Mesenchymal stem cell (in vitro differentiated cells and primary cell): Measurements from ENCODE around the gene APEH.
A peak's percentile ranks its signal among the peaks of the same experiment; 100 is the strongest.

ENCODE experiments used
- DNase-seq: peaks from one replicate; pipeline ENCODE4 v3.0.0-alpha.2; 2013
- H2AFZ ChIP-seq: one replicate; pipeline ENCODE4 v1.6.1; 2013; ENCODE audit warnings: low read depth, mild to moderate bottlenecking, control low read depth, inconsistent platforms, low read length, moderate library complexity
- H2AK5ac ChIP-seq: 2 replicates; pipeline ENCODE4 v1.6.1; 2013; ENCODE audit warnings: low read length, moderate library complexity, mild to moderate bottlenecking, inconsistent platforms; ENCODE audit not compliant: severe bottlenecking
- H2BK120ac ChIP-seq: one replicate; pipeline ENCODE4 v1.6.1; 2013; ENCODE audit warnings: low read depth, mild to moderate bottlenecking, inconsistent platforms, low read length, moderate library complexity
- H2BK12ac ChIP-seq, 2 experiments: one replicate each; pipeline ENCODE4 v1.6.1; 2013; ENCODE audit warnings: inconsistent platforms in 2 of 2, low read length in 2 of 2, mild to moderate bottlenecking in 2 of 2, moderate library complexity in 2 of 2, control low read depth in 1 of 2
- H2BK15ac ChIP-seq: one replicate; pipeline ENCODE4 v1.6.1; 2013; ENCODE audit warnings: mild to moderate bottlenecking, low read depth, inconsistent platforms; ENCODE audit not compliant: poor library complexity, severe bottlenecking
- H2BK5ac ChIP-seq: 2 replicates; pipeline ENCODE4 v1.6.1; 2013; ENCODE audit warnings: low read depth, mild to moderate bottlenecking, low read length, control low read depth, inconsistent platforms; ENCODE audit not compliant: poor library complexity, severe bottlenecking
- H3K14ac ChIP-seq, 2 experiments: one replicate each; pipeline ENCODE4 v1.6.1; 2013; ENCODE audit warnings: inconsistent platforms in 2 of 2, low read length in 2 of 2, control low read depth in 1 of 2, mild to moderate bottlenecking in 1 of 2, moderate library complexity in 1 of 2
- H3K18ac ChIP-seq, 2 experiments: one replicate each; pipeline ENCODE4 v1.6.1; 2013; ENCODE audit warnings: inconsistent platforms in 2 of 2, low read length in 2 of 2, control low read depth in 1 of 2, low read depth in 1 of 2, mild to moderate bottlenecking in 1 of 2
- H3K23ac ChIP-seq, 2 experiments: one replicate each; pipeline ENCODE4 v1.6.1; 2013; ENCODE audit warnings: inconsistent platforms in 2 of 2, low read length in 2 of 2, mild to moderate bottlenecking in 2 of 2, moderate library complexity in 2 of 2, control low read depth in 1 of 2
- H3K27ac ChIP-seq: 2 replicates; pipeline ENCODE4 v1.5.1; 2013; ENCODE audit warnings: mild to moderate bottlenecking, moderate library complexity, low read length, control low read depth, inconsistent platforms; ENCODE audit not compliant: poor library complexity, severe bottlenecking
- H3K27me3 ChIP-seq, 2 experiments: 2 replicates each; pipeline versions ENCODE4 v1.6.1 to v1.7.0; 2013; ENCODE audit warnings: low read length in 2 of 2, mild to moderate bottlenecking in 2 of 2, moderate library complexity in 2 of 2, control low read depth in 1 of 2, inconsistent platforms in 1 of 2; ENCODE audit not compliant: control insufficient read depth in 1 of 2, insufficient read depth in 1 of 2
- H3K36me3 ChIP-seq, 2 experiments: 2 replicates each; pipeline versions ENCODE4 v1.6.1 to v1.7.0; 2013; ENCODE audit warnings: low read length in 2 of 2, control low read depth in 1 of 2, inconsistent platforms in 1 of 2, low read depth in 1 of 2, mild to moderate bottlenecking in 1 of 2; ENCODE audit not compliant: insufficient read depth in 2 of 2, control insufficient read depth in 1 of 2
- H3K4ac ChIP-seq, 2 experiments: one replicate each; pipeline ENCODE4 v1.6.1; 2013; ENCODE audit warnings: inconsistent platforms in 2 of 2, low read length in 2 of 2, mild to moderate bottlenecking in 2 of 2, moderate library complexity in 2 of 2, control low read depth in 1 of 2, low read depth in 1 of 2
- H3K4me1 ChIP-seq: 2 replicates; pipeline ENCODE4 v1.6.1; 2013; ENCODE audit warnings: low read depth, low read length, control low read depth; ENCODE audit not compliant: control insufficient read depth, insufficient read depth
- H3K4me2 ChIP-seq: 2 replicates; pipeline ENCODE4 v1.6.1; 2013; ENCODE audit warnings: low read length, mild to moderate bottlenecking, inconsistent platforms; ENCODE audit not compliant: poor library complexity, severe bottlenecking
- H3K4me3 ChIP-seq, 2 experiments: 2 replicates each; pipeline versions ENCODE4 v1.5.1 to v1.7.0; 2013; ENCODE audit warnings: low read length in 2 of 2, mild to moderate bottlenecking in 2 of 2, control low read depth in 1 of 2, low read depth in 1 of 2; ENCODE audit not compliant: insufficient read depth in 1 of 2
- H3K79me1 ChIP-seq: replicated peaks from 2 replicates; pipeline ENCODE4 v1.6.1; 2013; ENCODE audit warnings: mild to moderate bottlenecking, control low read depth, low read length, inconsistent platforms; ENCODE audit not compliant: poor library complexity, severe bottlenecking
- H3K9ac ChIP-seq: 2 replicates; pipeline ENCODE4 v1.7.0; 2013; ENCODE audit warnings: mild to moderate bottlenecking, low read length, moderate library complexity
- H3K9me3 ChIP-seq: 2 replicates; pipeline ENCODE4 v1.7.0; 2013; ENCODE audit warnings: mild to moderate bottlenecking, low read length; ENCODE audit not compliant: control insufficient read depth
- H4K8ac ChIP-seq: one replicate; pipeline ENCODE4 v1.6.1; 2013; ENCODE audit warnings: inconsistent platforms, mild to moderate bottlenecking, low read length, moderate library complexity
- H4K91ac ChIP-seq: one replicate; pipeline ENCODE4 v1.6.1; 2013; ENCODE audit warnings: mild to moderate bottlenecking, low read length, inconsistent platforms
- WGBS: methylation state at CpG from one replicate; pipeline ENCODE4 v1.1.7; 2013; ENCODE audit warnings: mixed read lengths; 5-methylcytosine and 5-hydroxymethylcytosine counted together

The APEH gene

DNA sequence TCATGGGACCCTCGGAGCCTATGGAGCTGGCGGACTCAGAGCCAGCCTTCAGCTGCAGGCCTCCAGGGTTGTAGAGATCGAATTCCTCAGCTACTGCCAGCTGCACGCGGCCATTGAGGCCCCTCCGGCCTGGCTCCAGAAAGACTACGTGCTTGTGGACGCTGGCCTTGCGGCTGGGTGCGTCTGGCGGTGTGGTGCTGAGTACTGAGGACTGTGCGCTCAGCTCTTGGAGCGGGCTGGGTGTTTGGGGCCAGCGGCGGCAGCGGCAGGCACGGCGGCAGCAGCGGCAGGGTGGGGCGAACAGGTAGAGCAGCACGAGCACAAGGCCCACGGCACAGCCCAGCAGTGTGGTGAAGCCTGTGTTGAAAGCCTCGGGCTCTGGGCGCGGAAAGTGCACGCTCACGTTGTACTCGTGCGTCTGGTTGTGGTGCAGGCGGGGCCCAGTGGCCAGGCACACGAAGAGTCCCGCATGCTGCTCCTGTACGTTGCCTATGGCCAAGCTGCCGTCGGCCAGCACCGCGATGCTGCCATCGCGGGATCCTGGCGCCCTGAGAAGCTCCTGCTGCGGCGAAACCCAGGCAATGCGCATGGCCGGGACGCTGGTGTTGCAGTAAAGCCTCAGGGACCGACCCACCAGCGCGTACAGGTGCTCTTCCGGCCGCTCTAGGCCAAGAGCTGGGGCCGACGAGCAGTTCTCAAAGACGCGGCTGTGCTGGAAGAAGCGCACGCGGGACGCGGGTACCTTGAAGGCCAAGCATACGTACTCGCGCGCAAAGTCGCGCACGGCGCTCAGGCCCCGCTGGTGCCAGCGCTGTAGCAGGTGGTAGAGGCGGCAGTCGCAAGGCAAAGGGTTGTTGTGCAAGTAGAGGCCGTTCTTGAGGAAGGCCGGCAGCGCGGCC is 44.1 kb downstream of the APEH start:
- Histone ChIP-seq H2AK5ac (no peak overlapping the region), H3K4me1 (peaks cover 27% of the 10 kb centered on the region), H2BK5ac (no peak overlapping the region), H3K9me3 (no peaks in the 10 kb centered on the region), H3K9ac (no peak overlapping the region), H2BK15ac (no peak overlapping the region), H4K91ac (peak overlapping the region; percentile 18), H3K4me3 (no peak overlapping the region), H3K14ac (no peak overlapping the region), H3K79me1 (peaks cover 16% of the 10 kb centered on the region), H3K18ac (no peak overlapping the region), H3K23ac (no peak overlapping the region), H3K27ac (no peak overlapping the region), H3K36me3 (peaks cover 33 to 78% of the 10 kb centered on the region in 2 experiments), H3K27me3 (no peaks in the 10 kb centered on the region), H2BK120ac (no peak overlapping the region), H3K4ac (no peak overlapping the region), H4K8ac (peak overlapping the region; percentile 53), H2BK12ac (no peak overlapping the region), H2AFZ (no peak overlapping the region), H3K4me2 (no peak overlapping the region)
- DNase-seq = no peak
- 74% methylated on average over 75 of the region's 75 CpGs for WGBS

DNA sequence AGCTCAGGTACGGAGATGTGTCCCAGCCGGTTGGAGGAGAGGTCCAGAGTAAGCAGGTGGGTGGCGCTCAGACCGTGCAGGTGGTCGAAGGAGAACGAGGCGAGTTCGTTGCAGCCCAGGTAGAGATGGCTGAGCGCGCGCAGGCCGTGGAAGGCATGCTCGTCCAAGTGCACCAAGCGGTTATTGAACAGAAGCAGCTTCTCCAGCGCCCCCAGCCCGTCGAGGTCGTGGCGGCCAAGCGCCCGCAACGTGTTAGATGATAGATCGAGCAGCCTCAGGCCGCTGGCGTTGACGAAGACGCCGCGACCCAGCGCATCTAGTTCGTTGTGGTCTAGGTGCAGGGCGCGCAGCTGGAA is 44.7 kb downstream of the APEH start:
- peak overlapping the region; percentile 62 for H4K8ac ChIP-seq
- H3K18ac ChIP-seq = no peak overlapping the region
- no peak overlapping the region for H3K27ac ChIP-seq
- H3K4me2 ChIP-seq = peak overlapping the region; percentile 87
- H3K79me1 ChIP-seq = peaks cover 18% of the 10 kb centered on the region
- WGBS = 24% methylated on average over 33 of the region's 33 CpGs
- no peak overlapping the region for H2BK12ac ChIP-seq
- H2BK15ac ChIP-seq = no peak overlapping the region
- peak overlapping the region; percentile 72 for H3K9ac ChIP-seq
- peaks cover 33 to 75% of the 10 kb centered on the region in 2 experiments for H3K36me3 ChIP-seq
- H3K4ac ChIP-seq = peak overlapping the region in 1 of 2 experiments; percentile 41
- H3K4me3 ChIP-seq = peak overlapping the region; percentile 54 to 81
- H3K4me1 ChIP-seq = peaks cover 27% of the 10 kb centered on the region
- H3K27me3 ChIP-seq = no peaks in the 10 kb centered on the region
- DNase-seq = peak; percentile 31
- peak overlapping the region in 1 of 2 experiments; percentile 50 for H3K14ac ChIP-seq
- no peak overlapping the region for H2AK5ac ChIP-seq
- H2BK5ac ChIP-seq = no peak overlapping the region
- H3K9me3 ChIP-seq = no peaks in the 10 kb centered on the region
- no peak overlapping the region for H2AFZ ChIP-seq
- no peak overlapping the region for H2BK120ac ChIP-seq
- no peak overlapping the region for H4K91ac ChIP-seq
- peak overlapping the region in 1 of 2 experiments; percentile 6 for H3K23ac ChIP-seq

DNA sequence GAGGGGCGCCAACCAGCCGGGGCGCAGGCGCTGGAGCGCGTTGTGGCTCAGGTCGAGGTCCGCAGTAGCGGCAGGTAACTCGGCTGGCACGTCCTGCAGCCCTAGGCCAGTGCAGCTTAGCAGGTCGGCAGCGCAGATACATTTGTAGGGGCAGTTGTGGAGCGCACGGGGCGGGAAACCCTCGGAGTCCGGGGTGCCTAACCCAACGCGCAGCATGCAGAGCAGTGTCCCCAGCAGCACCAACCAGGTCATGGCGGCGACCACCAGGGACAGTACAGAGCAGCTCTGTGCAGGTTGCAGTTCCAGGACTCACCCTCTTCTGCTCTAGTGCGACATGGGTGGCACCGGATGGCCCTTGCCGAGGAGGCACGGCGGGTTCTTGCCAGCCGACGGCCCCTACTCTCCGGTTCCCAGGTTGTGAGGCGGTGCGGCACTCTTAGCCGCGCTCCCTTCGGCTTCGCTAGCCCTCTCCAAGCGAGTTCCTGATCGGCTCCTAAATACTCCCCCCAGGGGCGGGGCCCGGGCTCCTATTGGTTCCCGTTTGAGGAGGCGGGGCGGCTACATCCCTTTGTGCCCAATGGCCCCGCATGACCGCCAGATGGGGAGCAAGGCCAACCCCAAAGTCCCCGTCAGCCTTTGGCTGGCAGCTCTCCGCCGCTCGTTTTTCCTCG is 45.2 kb downstream of the APEH start, which contains the start of gene AMIGO3:
AMIGO3 (minus strand) TSS at position 471 of the 671 bp plus-strand sequence; CDS start at position 252, 219 bp downstream.
- H2AFZ ChIP-seq = peak within 1 kb of the TSS; percentile 56
- 2% methylated on average over 49 of the region's 50 CpGs for WGBS
- H3K27ac ChIP-seq = no peak within 1 kb of the TSS
- H3K36me3 ChIP-seq = peaks cover 33 to 70% of the 10 kb centered on the region in 2 experiments
- H3K9ac ChIP-seq = peak within 1 kb of the TSS; percentile 72
- no peak within 1 kb of the TSS for H2BK120ac ChIP-seq
- H3K4me3 ChIP-seq = peak within 1 kb of the TSS; percentile 54 to 81
- H4K8ac ChIP-seq = peak within 1 kb of the TSS; percentile 62
- H3K4me2 ChIP-seq = peak within 1 kb of the TSS; percentile 87
- H3K79me1 ChIP-seq = peaks cover 18% of the 10 kb centered on the region
- peak within 1 kb of the TSS; percentile 52 to 88 for H3K18ac ChIP-seq
- no peak within 1 kb of the TSS for H2BK15ac ChIP-seq
- H2AK5ac ChIP-seq = no peak within 1 kb of the TSS
- H2BK12ac ChIP-seq = no peak within 1 kb of the TSS
- H3K27me3 ChIP-seq = no peaks in the 10 kb centered on the region
- H3K14ac ChIP-seq = peak within 1 kb of the TSS in 1 of 2 experiments; percentile 50
- H3K4ac ChIP-seq = peak within 1 kb of the TSS; percentile 41 to 69
- no peaks in the 10 kb centered on the region for H3K9me3 ChIP-seq
- DNase-seq = peak; percentile 95
- no peak within 1 kb of the TSS for H2BK5ac ChIP-seq
- H3K23ac ChIP-seq = peak within 1 kb of the TSS in 1 of 2 experiments; percentile 6
- H4K91ac ChIP-seq = peak within 1 kb of the TSS; percentile 66
- peaks cover 29% of the 10 kb centered on the region for H3K4me1 ChIP-seq
